Activated T-cell treated with anti-CD3 and anti-CD28 coated beads for 1 hour (primary cell): ENCODE measurements around the gene AIF1L.
"Not testable (repeated sequence)": the region's sequence is repeated elsewhere in the genome, so short reads cannot be mapped to it uniquely, and the experiment has no call there.

Experiments used
- DNase-seq: peaks from one replicate; pipeline ENCODE4 v3.0.0-alpha.2; 2020; ENCODE audit warnings: low read depth

The AIF1L gene

DNA sequence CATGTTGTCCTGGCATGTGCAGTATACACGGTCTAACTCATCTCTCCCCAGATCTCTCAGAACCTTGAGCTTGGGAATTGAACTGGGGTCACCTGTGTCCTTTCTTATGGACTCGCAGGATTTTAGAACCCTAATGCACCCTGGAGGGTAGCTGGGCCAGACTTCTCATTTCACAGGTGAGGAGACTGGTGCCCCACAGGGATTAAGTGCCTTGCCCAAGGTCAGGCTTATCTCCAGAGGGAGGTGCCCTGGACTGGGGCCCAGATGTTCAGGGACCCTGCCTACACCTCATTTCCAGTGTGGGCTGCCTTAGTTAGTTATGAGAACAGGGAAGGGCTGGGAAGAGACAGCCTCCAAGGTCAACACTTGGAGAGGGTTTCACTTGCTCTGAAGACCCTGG, 25.0 kb downstream of the AIF1L start:
- DNase-seq, result no peak

DNA sequence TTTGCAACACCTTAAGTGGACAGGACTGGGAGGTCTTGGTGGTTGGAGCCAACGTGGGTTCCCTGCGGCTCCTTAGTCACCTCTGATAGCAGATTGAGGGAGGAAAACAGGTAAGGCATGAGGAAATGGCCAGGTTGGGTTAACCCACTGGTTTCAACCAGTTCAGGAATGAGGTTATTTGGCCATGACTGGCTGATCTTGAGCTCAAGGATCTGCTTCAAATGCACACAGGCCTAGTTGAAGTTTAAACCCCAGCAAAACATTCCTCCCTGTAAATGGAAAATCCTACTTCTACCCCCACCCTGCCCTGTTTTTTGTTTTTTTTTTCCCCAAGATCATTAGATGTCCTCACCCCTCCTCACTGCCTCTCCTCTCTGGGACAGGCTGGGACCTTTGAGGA, 25.8 kb downstream of the AIF1L start:
- DNase-seq, result no peak

DNA sequence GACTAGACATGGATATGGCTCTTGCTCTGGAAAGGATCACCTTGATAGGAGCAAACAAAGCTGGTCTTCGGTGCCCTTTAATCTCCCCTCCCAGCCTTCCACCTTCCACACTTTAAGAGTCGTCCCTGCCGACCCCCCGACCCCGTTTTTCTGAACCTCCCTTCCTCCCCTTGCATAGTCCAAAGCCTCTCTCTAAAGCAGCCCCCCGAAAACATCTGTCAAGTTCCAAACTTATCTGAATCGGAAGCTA, 28.6 kb downstream of the AIF1L start:
- no peak for DNase-seq

DNA sequence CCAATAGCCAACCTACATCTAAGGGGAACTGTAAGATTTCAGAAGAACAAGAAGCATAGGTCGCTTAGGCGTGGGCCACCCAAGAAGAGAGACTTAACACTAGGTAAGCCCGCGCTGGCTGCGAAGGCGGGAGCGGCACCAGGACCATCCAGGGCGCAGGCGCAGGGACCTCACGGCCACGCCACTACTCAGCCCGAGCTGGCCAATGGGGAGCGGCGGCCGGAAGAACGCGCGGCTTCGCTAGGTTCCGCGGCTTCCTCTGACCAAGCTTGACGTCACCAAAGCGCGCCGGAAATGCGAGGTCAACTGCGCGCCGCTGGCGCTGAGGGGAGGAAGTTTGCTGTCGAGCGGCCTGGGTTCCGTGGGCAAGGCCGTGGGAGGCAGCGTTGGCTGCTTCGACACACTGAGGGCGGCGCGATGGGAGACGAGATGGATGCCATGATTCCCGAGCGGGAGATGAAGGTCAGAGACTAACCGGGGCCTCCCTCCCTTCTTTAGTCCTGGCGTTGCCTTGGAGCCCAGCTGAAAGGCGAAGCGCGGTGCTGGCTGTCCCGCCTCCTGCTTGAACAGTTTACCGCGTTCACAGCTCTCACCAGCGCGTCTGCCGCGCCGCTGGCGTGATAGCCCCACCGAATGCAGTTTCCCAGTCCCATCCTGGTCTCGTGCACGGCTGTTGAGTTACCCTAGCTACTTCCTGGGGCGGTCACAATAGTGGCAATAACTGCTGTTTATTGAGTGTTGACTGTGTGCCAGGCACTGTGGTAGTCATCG, 29.1 kb downstream of the AIF1L start, which contains the start of gene NUP214:
Gene NUP214, plus strand, starts transcription at position 299 of the 771 bp plus-strand sequence. Its CDS starts 119 bp downstream, at position 418.
- peak; percentile 99 for DNase-seq

DNA sequence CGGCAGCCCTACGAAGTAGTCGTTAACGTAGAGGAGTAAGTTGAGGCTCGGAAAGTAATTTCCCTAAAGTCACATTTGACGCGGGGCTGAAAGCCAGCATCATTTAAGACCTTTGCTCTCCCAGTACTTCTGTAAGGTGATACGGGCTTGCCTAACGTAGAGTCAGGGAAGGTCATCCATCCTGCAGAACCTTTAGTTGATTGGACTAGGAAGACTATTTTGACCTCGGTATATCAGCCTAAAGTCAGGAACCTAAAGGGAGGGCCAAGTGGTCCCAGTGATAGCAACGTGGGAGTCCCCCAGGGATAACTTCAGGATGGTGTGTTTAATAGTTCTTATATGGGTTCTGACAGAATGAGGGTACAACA, 29.7 kb downstream of the AIF1L start:
- DNase-seq, result no peak

DNA sequence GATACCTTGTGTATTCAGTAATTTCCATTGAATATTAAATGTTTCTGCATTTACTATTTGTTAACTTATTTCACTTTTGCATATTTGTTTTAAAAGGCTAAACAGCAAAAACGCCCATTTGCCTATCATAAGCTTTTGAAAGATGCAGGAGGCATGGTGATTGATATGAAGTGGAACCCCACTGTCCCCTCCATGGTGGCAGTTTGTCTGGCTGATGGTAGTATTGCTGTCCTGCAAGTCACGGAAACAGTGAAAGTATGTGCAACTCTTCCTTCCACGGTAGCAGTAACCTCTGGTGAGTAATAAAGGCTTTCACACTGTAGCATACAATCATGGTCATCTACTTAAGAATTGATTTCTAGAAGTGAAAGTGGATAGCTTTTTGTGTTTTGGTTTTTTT, 32.9 kb downstream of the AIF1L start:
- DNase-seq, result no peak

DNA sequence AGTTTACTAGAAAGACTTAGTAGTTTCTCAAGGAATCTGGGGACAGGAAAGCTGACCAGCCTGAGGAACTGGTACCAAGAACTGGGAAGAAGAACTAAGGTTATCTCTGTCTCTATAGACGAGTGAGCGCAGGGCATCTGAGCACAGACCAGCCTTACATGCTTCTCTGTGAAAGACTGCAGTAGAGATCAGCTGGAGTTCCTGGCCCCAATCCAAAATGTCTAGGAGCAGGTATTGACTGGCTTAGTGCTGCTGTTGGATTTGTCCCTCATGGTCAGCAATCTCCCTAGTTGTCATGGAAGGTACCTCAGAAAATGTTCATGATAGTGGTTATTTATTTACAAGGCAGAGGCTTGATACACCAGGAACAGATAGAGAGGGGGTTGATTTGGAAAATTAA, 42.3 kb downstream of the AIF1L start:
- no peak for DNase-seq

DNA sequence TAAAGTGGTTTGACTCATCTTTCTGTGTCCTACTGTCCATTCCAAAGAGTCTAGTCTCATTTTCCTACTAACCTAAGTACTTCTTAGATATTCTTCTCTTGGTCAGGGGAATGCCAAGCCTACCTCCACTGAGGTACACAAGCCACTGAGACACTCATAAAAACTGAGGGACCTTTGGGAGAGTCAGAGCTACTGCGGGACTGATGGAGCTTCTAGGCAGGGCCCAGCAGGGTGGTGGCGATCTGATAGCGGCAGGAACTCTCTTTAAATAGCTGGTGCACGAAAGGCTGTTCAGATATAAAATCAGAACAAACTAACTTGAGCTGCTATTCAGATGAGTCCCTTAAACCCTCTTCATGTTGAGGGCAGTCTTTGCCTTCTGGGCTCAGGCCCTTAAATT, 43.8 kb downstream of the AIF1L start:
- no peak for DNase-seq

DNA sequence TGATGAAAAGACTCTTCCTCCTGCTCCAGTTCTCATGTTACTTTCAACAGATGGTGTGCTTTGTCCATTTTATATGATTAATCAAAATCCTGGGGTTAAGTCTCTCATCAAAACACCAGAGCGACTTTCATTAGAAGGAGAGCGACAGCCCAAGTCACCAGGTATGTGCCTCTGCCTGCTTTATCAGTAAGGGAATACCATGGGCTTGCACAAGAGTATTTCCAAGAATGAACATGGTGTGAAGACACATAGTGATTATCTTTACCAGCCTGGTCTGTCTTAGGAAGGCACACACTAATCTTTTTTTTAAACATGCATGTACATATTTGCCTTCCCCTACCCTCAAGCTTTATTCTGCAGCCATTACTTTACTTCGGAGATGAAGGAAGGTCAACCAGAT, 44.2 kb downstream of the AIF1L start:
- no peak for DNase-seq

DNA sequence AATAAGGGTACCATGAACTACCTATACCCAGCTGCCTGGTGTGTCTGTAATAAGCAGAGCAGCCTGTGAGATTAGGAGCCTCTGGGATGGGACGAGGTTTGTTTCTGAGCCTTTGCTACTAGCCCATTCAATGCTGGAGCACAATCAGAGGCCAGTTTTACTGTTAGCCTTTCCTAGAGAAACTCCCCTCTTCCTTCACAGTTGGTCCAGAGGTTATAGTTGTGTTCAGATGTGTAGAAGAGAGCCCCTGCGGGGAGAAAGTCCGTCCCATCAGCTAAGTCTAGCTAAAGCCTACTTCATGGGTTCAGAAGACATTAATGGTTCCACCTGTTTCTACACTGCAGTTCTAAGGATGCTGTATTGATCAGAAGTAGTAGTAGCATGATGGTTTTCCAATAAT, 45.8 kb downstream of the AIF1L start:
- no peak for DNase-seq

DNA sequence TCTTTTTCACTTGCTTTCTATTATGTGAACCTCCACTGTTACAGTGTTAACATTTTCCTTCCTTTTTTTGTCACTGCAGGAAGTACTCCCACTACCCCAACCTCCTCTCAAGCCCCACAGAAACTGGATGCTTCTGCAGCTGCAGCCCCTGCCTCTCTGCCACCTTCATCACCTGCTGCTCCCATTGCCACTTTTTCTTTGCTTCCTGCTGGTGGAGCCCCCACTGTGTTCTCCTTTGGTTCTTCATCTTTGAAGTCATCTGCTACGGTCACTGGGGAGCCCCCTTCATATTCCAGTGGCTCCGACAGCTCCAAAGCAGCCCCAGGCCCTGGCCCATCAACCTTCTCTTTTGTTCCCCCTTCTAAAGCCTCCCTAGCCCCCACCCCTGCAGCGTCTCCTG, 47.9 kb downstream of the AIF1L start:
- no peak for DNase-seq

DNA sequence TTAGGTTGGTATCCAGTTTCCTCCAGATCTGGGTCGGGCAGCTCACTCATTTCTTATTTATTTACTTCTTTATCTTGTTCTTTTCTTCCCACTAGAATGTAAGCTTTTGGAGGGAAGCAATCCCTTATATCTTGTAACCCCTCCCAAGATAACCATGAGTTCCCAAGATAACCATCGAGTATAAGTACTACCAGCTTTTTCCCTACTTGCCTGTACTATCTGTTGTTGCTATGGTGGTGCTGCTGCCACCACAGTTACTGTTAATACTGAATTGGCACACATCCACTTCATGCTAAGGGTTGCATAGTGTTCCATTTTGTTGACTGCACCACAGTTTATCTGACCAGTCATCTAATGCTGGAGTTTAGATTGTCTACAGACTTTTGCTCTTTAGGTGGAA, 48.9 kb downstream of the AIF1L start:
- DNase-seq, result no peak

DNA sequence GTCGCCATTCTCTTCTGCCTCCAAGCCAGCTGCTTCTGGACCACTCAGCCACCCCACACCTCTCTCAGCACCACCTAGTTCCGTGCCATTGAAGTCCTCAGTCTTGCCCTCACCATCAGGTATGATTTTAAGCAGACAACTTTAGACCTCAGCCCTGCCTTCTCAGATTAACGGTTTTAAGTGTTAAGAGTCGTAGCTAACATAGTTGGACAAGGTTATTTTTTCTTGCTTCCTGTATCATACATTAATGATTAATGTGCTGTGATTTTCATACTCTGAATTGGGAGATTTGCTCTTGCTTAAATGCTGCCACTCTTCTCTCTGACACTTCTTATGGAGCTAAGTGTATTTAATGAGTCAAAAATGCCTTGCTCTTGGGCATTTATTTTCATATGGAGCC, 49.9 kb downstream of the AIF1L start:
- no peak for DNase-seq

DNA sequence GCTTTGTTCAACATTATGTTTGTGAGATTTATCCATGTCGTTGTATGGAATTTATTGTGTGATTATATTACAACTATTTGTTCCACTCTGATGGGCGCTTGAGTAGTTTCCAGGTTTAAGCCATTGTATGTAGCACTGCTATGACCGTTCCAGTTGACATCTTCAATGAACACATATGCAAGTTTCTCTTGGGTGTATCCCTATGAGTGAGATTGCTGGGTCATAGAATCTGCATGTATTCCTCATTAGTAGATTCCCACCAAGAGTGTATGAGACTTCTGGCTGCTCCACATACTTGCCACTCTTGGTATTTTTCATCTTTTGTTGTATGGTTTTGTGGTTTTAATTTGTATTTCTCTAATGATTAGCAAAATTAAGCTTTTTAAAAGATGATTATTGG, 51.9 kb downstream of the AIF1L start:
- DNase-seq, result no peak

DNA sequence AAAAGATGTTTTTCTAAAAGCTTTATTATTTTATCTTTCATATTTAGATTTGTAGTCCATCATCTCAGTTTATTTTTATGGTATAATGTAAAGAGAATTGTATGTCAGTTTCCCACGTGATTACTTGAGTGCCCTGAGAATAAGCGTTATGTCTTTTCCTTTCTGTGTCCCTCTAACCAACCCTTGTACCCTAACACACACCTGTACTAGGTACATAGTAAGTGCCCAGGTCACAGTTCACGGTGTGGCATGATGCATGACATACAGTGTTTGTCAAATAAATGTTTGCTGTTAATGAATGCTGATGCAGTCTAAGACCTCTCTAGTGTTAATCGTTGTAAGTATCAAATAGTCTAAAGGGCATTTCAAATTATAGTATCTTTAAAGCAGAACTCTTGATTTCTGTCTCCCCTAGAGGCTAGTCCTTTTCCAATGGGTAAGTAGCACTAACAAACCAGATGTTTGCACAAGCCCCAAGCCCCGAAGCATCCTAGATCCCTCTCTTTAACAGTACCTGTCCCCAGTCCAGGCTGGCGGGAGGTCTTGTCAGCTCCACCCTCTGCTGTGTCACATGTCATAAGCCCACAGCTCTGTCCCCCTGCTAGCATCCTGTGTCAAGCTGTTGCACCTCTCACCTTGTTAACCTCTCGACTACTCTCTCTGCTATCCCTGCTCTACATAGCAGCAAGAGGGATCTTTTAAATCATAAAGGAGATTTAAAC, 52.8 kb downstream of the AIF1L start:
- DNase-seq, result no peak

DNA sequence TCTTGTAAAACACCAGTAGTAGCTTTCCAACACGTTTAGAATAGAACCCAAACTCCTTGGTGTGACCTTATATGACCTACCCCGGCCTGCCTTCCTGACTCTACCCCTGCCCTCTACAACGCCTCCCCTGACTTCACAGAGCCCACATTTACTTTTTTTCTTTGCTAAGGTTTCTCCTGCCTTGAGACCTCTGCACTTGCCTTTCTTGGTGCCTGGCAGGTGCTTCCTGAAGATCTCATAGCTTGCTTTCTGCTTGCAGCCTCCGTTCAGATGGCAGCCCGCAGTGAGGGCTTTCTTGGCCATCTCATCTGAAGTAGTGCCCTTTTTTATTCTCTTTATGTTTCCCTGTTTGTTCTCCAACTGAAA, 53.3 kb downstream of the AIF1L start:
- no peak for DNase-seq

DNA sequence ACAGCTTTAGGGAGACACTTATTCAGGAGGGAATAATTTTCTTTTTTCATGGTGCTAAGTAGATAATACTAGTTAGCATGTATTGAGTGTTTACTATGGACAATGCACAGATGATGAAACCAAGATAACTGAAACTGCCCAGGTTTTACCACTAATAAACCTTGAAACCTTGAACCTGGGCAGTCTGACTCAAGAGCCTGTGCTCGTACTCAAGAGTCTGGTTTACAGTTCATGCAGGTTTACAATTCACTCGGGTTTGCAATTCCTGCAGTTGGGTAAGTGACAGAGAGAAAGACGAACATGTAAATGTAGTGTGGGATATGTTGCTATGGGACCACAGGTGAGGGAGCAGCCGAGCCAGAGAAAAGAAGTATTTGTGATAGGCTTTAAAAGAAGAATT, 57.3 kb downstream of the AIF1L start:
- no peak for DNase-seq

DNA sequence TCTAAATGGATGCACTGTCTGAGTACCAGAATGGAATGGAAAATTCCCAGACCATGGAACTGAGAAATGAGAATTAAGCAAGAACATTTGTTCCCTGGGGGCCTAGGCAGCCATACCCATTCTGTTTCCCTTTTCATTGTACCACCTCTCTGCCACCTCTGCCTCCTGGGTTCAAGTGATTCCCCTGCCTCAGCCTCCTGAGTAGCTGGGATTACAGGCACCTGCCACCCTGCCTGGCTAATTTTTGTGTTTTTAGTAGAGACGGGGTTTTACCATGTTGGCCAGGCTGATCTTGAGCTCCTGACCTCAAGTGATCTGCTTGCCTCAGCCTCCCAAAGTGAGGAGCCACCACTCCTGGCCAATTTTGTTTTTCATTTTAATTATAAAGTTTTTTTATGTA, 62.3 kb downstream of the AIF1L start:
- not testable (repeated sequence) for DNase-seq

DNA sequence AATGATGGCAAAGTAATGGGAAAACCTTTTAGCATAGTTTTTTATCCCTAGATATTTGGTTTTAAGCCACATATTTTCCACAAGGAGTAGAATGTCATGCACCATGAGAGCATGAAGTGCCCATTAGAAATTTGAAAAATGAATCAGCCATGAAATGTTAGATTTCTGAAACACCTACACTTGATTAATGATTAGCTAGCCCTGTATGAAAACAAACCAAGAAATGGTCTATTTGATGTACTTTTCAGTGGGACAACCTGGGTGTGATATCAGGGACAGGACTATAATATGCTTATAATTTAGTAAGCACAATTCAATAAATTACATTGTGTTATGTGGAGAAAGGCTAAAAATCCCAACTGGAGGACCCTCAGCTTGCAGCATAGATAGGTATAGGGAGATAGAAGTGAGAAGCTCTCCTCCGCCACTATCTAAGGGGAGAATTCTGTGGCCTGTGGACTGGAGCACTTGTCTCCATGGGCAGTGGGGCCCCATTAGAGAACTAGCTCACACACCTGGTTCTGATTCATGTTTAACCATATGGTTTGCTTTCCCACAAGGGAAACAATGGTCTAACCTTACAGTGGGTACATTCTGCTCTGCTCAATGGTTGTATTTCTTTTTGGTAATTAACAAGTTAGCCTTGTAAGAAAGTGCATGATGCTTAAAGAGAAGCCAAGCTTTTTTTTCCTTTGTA, 64.2 kb downstream of the AIF1L start:
- DNase-seq, result no peak

DNA sequence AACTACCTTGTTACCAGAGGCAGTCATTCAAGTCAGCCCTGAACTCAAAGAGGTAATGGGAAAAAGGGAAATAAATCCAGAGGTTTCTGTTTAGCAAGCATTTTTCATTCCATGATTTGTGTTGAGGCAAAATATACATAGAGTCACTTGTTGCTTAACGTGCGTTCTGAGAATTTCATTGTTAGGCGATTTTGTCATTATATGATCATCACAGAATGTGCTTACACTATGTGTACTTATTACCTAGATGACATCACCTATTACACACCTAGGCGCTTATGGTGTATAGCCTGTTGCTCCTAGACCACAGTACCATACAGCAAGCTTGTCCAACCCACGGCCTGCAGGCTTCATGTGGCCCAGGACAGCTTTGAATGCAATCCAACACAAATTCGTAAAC, 65.3 kb downstream of the AIF1L start:
- no peak for DNase-seq

DNA sequence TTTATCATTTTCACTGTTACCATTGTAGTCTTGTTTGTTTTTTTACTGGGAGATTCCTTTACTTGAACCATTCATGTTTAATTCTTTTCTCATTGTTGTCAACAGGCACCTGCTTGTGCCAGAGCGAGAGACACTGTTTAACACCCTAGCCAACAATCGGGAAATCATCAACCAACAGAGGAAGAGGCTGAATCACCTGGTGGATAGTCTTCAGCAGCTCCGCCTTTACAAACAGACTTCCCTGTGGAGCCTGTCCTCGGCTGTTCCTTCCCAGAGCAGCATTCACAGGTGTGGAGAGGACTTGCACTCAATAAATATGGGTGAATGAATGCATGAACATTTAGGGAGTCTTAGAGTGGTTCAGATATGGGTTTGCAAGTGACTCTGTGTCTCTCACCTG, 66.6 kb downstream of the AIF1L start:
- no peak for DNase-seq

DNA sequence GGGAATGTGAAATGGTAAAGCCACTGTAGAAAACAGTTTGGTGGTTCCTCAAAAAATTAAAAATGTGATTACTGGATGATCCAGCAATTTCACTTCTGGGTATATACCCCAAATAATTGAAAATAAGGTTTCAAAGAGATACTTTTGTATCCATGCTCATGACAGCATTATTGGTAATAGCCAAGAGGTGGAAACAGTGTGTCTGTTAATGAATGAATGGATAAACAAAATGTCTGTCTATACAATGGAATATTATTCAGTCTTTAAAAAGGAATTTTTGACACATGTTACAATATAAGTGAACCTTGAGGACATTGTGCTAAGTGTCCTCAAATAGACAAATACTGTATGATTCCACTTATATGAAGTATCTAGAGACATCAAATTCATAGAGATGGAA, 69.2 kb downstream of the AIF1L start:
- DNase-seq, result no peak

DNA sequence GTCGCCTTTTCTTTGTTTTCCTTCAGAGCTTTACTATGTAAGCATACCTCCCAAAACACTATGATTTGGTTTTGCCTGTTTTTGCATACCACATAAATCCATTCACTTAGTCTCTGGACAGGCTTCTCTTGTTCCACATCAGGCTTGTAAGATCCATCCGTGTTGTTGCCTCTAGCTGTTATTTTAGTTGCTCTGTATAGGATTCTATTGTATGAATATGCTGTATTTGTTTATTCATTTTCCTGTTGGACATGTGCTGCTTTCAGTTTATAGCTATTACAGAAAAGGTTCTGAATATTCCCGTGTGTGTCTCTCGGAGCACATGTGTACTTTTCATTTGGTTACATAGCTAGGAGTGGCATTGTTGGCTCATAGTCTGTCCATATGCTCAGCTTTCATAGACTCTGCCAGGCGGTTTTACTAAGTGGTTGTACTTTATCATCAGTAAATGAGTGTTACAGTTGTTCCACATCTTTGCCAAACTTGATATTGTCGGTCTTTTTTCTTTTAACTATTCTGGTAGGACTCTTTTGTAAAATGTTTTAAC, 70.9 kb downstream of the AIF1L start:
- DNase-seq, result no peak
